Omental fat pad (tissue), 4 donors: Measurements from ENCODE around the gene RCSD1. TPM values are rescaled to one million over a fixed set of nuclear protein-coding genes. Genes with fewer than 3 reads are reported as not detected.

Source experiments
- ATAC-seq: fragments of 150-250 bp; one replicate; pipeline ENCODE4 v1.9.1; 2016; ENCODE audit warnings: mild to moderate bottlenecking, moderate library complexity; ENCODE audit not compliant: low FRiP score
- DNase-seq: peaks from one replicate; pipeline ENCODE4 v3.0.0-alpha.2; 2019; ENCODE audit warnings: low spot score
- total RNA-seq, 4 donors: library from RNA; depleted of rRNA; stranded (reverse); fragments of >200 nt; gene quantifications; one replicate each; pipeline ENCODE4 v1.1.0, GENCODE V29; 2016
- TF ChIP-seq, protein P1 (sequence below), 3 donors: fragments of 450-650 bp; IDR thresholded peaks; one replicate each; pipeline ENCODE4 v1.5.1; 2016 to 2017; ENCODE audit warnings: antibody characterized with exemption in 3 of 3, mild to moderate bottlenecking in 3 of 3, moderate library complexity in 2 of 3

The RCSD1 gene
- total RNA-seq, 4 donors from 2014 or later = 11.3 to 37.5 (median 16.2) TPM

GRCh38 chr1:167592475-167592874, 37.6 kb upstream of the RCSD1 start:
- ATAC-seq (no peak), DNase-seq (no peak)
- TF ChIP-seq, protein P1, sequence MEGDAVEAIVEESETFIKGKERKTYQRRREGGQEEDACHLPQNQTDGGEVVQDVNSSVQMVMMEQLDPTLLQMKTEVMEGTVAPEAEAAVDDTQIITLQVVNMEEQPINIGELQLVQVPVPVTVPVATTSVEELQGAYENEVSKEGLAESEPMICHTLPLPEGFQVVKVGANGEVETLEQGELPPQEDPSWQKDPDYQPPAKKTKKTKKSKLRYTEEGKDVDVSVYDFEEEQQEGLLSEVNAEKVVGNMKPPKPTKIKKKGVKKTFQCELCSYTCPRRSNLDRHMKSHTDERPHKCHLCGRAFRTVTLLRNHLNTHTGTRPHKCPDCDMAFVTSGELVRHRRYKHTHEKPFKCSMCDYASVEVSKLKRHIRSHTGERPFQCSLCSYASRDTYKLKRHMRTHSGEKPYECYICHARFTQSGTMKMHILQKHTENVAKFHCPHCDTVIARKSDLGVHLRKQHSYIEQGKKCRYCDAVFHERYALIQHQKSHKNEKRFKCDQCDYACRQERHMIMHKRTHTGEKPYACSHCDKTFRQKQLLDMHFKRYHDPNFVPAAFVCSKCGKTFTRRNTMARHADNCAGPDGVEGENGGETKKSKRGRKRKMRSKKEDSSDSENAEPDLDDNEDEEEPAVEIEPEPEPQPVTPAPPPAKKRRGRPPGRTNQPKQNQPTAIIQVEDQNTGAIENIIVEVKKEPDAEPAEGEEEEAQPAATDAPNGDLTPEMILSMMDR (IDR thresholded peaks at IDR 0.05) = no peak

DNA sequence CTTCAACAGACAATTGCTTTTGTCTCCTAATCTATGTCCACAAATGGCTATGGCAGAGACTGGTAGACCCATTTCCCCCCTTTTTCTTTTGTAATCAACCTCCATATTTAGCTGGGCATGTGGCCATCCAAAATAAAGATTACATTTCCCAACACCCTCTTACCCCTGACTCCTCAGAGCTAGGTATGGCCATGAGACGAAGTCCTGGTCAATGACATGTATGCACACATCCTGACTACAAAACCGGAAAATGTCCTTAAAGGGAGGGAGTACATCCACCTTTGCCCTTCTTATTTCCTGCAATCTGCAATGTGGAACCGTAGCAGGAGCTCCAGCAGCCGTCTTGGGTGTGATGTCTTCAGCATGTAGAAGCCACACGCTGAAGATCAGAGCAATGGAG, 36.2 kb upstream of the RCSD1 start:
- ATAC-seq = no peak
- TF ChIP-seq, protein P1 (IDR thresholded peaks at IDR 0.05) = no peak
- no peak for DNase-seq

- no peak for ATAC-seq
- TF ChIP-seq, protein P1 (IDR thresholded peaks at IDR 0.05) = no peak
- DNase-seq = no peak
Measured at GRCh38 chr1:167594822-167595221, 35.2 kb upstream of the RCSD1 start.

GRCh38 chr1:167599957-167600581, 30.0 kb upstream of the RCSD1 start:
- ATAC-seq (peak; percentile 43), DNase-seq (no peak)
- TF ChIP-seq, protein P1 (IDR thresholded peaks at IDR 0.05) = no peak

DNA sequence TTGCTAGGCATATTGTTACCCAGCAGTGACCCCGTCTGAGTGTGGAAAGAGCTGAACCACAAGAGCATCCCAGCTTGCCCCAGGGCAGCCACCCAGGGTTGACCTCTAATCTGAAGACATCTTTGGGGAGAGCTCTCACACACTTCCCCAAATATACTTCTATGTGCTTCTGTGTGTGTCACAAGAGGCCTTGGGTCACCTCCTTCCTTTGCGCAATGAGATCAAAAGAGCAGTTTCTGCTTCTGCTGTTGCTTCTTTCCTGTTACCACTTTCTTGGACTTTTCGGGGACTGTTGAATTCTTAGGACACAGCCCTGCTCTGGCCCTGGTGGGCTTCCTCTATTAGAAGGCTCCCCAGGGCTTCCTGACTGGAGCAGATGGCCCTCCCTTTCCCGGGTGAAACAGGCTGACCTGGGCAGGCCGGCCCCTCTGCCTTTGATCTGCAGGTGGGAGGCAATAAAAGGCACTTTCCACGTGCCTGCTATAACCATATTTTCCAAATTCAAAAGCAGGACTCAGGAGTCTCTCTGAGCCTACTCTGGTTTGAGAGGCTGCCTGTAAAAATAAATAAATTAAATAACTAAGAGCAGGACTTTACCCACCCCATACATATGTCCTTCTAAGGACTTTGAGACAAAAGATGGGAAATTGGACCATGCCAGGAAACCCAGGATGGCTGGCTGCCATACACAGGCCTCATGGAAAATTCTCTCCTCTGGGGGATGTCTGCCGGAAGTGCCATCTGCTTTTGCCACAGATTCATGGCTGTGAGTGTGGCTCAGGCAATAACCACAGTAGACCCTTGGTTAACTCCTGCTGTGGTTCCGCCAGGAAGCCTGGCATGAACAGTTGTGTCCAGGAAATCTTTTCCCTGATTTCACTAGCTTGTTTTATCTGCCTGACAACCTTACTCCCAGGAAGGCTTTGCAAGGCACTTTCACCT, 28.3 kb upstream of the RCSD1 start:
- DNase-seq (no peak), ATAC-seq (no peak)

DNA sequence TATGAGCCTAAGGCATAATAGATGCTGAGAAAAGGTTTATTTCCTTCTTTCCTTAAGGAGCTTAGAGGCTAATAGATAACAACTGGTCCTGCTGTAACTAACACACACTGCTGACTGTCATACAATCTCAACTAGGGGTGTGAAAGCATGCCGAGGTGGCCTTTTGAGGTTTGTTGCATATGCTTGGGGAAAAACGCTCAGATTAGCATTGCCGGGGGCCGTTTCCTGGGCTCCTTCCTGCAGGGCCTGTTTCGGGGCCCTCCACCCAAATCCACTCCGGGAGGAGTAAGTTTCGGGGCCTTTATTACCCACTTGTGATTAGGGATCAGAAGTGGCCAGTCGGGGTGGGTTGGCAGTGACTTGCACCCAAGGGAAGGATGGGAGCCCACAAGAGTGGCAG, 27.2 kb upstream of the RCSD1 start:
- ATAC-seq (no peak), DNase-seq (no peak)
- TF ChIP-seq, protein P1 (IDR thresholded peaks at IDR 0.05) = no peak

More for the DNA sequence above, 28.3 kb upstream of the RCSD1 start:
- TF ChIP-seq, protein P1 (IDR thresholded peaks at IDR 0.05) = no peak
